MCF 10A (cell line): Measurements from ENCODE around the gene CRYBG1. TPM values are rescaled to one million over a fixed set of nuclear protein-coding genes. Genes with fewer than 3 reads are reported as not detected.

Experiments
- BruUV-seq: library from RNA; stranded (reverse); fragments of 400-500 nt; replicated peaks from 2 replicates; lab custom pipeline; 2021; lab: Mats Ljungman, UMichigan
- CTCF ChIA-PET: fragments of 300-600 bp; sonication (Branson Sonifier 250); formaldehyde crosslinking; extraction: SDS; loops from one replicate; lab custom pipeline; 2021; ENCODE audit warnings: antibody characterized with exemption, inconsistent platforms; lab: Yijun Ruan, JAX
- POLR2A ChIA-PET: fragments of 300-600, 350-650 bp; sonication (Branson Sonifier 250); formaldehyde crosslinking; extraction: SDS; loops from one replicate; lab custom pipeline; 2020; ENCODE audit warnings: antibody characterized with exemption, inconsistent platforms; lab: Yijun Ruan, JAX
- DNase-seq: peaks from one replicate; pipeline ENCODE4 v3.0.0-alpha.2; 2018; ENCODE audit not compliant: unreplicated experiment
- H3K27ac Mint-ChIP-seq: one replicate; pipeline ENCODE4 v1.8.0; 2022; ENCODE audit warnings: mild to moderate bottlenecking, low read depth, mixed read lengths; ENCODE audit not compliant: unreplicated experiment
- H3K27me3 Mint-ChIP-seq: one replicate; pipeline ENCODE4 v1.8.0; 2022; ENCODE audit warnings: mixed read lengths; ENCODE audit not compliant: insufficient read depth, unreplicated experiment
- H3K36me3 Mint-ChIP-seq: one replicate; pipeline ENCODE4 v1.8.0; 2022; ENCODE audit warnings: mild to moderate bottlenecking, moderate library complexity, mixed read lengths; ENCODE audit not compliant: insufficient read depth, unreplicated experiment
- H3K4me1 Mint-ChIP-seq: one replicate; pipeline ENCODE4 v1.8.0; 2022; ENCODE audit warnings: mixed read lengths; ENCODE audit not compliant: insufficient read depth, unreplicated experiment
- H3K4me3 Mint-ChIP-seq: one replicate; pipeline ENCODE4 v1.8.0; 2022; ENCODE audit warnings: mild to moderate bottlenecking, moderate library complexity, mixed read lengths; ENCODE audit not compliant: unreplicated experiment
- H3K9me3 Mint-ChIP-seq: one replicate; pipeline ENCODE4 v1.8.0; 2022; ENCODE audit warnings: mixed read lengths; ENCODE audit not compliant: unreplicated experiment
- intact Hi-C: fragments of 100-400 bp; cut with micrococcal nuclease; formaldehyde crosslinking; loops from 2 replicates; pipeline ENCODE4 v1.14.1; 2022
- total RNA-seq: library from RNA; stranded (reverse); gene quantifications from 2 replicates; pipeline ENCODE4 v1.2.3, GENCODE V29; 2022
- TF ChIP-seq, protein P1 (sequence below): fragments of 200-600 bp; IDR thresholded peaks from one replicate; pipeline ENCODE4 v1.8.0; 2022; ENCODE audit warnings: antibody characterized with exemption, mild to moderate bottlenecking; ENCODE audit not compliant: unreplicated experiment

The CRYBG1 gene
- total RNA-seq, 1 experiment from 2014 or later, result 45.3 TPM

GRCh38 chr6:106490030-106490429 is 129.5 kb downstream of the CRYBG1 start:
- peak overlapping the region; percentile 68 for H3K27ac Mint-ChIP-seq
- no peak overlapping the region for H3K4me3 Mint-ChIP-seq
- peak; percentile 24 for DNase-seq
- BruUV-seq, result no TSS peak
- intact Hi-C loops, result no loop called here
- POLR2A ChIA-PET, result interaction anchor here (0.7 to 3.7 kb wide), 12 partner anchors 12 to 71 kb away, joined by 3 to 46 read pairs (median 5); no protein-coding TSS in a partner anchor
- TF ChIP-seq, protein P1, sequence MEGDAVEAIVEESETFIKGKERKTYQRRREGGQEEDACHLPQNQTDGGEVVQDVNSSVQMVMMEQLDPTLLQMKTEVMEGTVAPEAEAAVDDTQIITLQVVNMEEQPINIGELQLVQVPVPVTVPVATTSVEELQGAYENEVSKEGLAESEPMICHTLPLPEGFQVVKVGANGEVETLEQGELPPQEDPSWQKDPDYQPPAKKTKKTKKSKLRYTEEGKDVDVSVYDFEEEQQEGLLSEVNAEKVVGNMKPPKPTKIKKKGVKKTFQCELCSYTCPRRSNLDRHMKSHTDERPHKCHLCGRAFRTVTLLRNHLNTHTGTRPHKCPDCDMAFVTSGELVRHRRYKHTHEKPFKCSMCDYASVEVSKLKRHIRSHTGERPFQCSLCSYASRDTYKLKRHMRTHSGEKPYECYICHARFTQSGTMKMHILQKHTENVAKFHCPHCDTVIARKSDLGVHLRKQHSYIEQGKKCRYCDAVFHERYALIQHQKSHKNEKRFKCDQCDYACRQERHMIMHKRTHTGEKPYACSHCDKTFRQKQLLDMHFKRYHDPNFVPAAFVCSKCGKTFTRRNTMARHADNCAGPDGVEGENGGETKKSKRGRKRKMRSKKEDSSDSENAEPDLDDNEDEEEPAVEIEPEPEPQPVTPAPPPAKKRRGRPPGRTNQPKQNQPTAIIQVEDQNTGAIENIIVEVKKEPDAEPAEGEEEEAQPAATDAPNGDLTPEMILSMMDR, result no peak
- H3K9me3 Mint-ChIP-seq, result peaks cover 8% of the 10 kb centered on the region
- no peaks in the 10 kb centered on the region for H3K27me3 Mint-ChIP-seq
- H3K4me1 Mint-ChIP-seq, result peaks cover 39% of the 10 kb centered on the region
- peaks cover 8% of the 10 kb centered on the region for H3K36me3 Mint-ChIP-seq
- CTCF ChIA-PET, result interaction anchor here (0.6 kb wide), 1 partner anchor 1011 kb away, joined by 3 read pairs; no protein-coding TSS in a partner anchor

DNA sequence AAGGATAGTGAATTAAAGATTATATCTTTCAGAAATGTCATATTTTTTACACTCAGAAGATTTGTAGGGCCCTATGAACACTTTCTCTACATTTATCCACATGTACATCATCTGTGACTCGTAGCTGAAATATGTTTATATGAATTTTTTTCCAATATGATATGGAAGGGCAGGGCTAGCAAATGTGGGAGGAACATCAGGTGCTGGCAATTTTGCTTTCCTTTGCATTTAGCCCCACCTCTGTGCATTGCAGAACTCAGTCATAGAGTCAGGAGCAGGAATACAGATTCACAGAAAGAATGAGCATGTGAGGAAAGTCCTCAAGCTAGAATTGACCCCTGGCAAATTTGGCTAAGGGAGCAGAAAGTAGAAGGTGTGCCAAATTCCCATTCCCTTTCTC is 129.9 kb downstream of the CRYBG1 start:
- Mint-ChIP-seq H3K27ac (peak overlapping the region; percentile 68), H3K4me1 (peaks cover 43% of the 10 kb centered on the region), H3K4me3 (no peak overlapping the region), H3K36me3 (peaks cover 8% of the 10 kb centered on the region), H3K27me3 (no peaks in the 10 kb centered on the region), H3K9me3 (peaks cover 8% of the 10 kb centered on the region)
- CTCF ChIA-PET, result interaction anchor here (0.6 kb wide), 1 partner anchor 1012 kb away, joined by 3 read pairs; no protein-coding TSS in a partner anchor
- intact Hi-C loops, result no loop called here
- peak; percentile 65 for DNase-seq
- POLR2A ChIA-PET, result interaction anchor here (0.7 to 3.7 kb wide), 12 partner anchors 11 to 71 kb away, joined by 3 to 46 read pairs (median 5); no protein-coding TSS in a partner anchor
- TF ChIP-seq, protein P1, result no peak
- no TSS peak for BruUV-seq

DNA sequence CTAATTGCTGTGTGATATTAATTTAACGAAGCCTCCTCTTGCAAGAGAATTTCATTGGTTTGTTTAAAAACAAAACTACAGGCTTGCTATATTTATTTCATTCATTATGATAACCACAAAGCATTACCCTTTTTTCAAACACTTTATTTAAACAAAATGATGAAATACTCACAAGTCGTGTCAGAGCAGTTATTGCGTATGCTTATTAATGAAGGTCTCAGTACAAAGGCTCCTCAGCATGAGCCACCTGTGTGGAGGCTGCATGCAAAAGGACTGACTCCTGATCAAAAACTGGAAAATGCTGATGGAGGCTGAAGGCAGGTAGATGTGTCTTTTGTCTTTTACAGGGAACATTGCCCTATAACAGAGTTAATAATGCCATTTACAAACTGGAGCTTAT is 130.5 kb downstream of the CRYBG1 start:
- peaks cover 43% of the 10 kb centered on the region for H3K4me1 Mint-ChIP-seq
- no peaks in the 10 kb centered on the region for H3K27me3 Mint-ChIP-seq
- peaks cover 8% of the 10 kb centered on the region for H3K36me3 Mint-ChIP-seq
- peak overlapping the region; percentile 68 for H3K27ac Mint-ChIP-seq
- peak; percentile 38 for DNase-seq
- ChIA-PET CTCF (interaction anchor here (1.1 to 1.2 kb wide), 2 partner anchors 68 to 76 kb away, joined by 3 read pairs; no protein-coding TSS in a partner anchor), POLR2A (interaction anchor here (0.9 to 3.7 kb wide), 7 partner anchors 14 to 55 kb away, joined by 3 to 46 read pairs (median 6); no protein-coding TSS in a partner anchor)
- H3K4me3 Mint-ChIP-seq, result no peak overlapping the region
- TF ChIP-seq, protein P1, result no peak
- H3K9me3 Mint-ChIP-seq, result peaks cover 8% of the 10 kb centered on the region
- no TSS peak for BruUV-seq
- intact Hi-C loops, result no loop called here

DNA sequence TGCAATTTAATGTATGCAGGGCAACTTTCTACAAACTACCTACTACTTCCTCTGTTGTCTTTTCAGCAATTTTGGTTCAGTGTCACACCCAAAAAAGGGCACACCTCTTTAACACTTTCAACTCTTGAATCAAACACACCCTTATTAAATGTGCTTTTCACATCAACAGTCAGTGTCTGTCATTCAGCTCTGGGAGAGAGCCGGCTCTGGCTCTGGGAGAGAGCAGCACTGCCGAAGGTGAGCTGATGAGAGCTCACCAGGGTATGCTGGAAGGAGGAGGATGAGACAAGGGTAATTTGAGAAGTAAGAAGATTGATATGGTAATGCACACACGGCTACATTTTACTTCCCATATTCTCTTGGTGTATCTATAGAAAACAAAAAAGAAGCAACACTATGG is 134.5 kb downstream of the CRYBG1 start:
- H3K9me3 Mint-ChIP-seq, result peaks cover 5% of the 10 kb centered on the region
- H3K4me1 Mint-ChIP-seq, result peaks cover 45% of the 10 kb centered on the region
- TF ChIP-seq, protein P1, result no peak
- H3K4me3 Mint-ChIP-seq, result peak overlapping the region; percentile 15
- peaks cover 14% of the 10 kb centered on the region for H3K36me3 Mint-ChIP-seq
- intact Hi-C loops, result no loop called here
- ChIA-PET POLR2A (interaction anchor here (0.5 to 3.3 kb wide), 13 partner anchors 9 to 533 kb away, joined by 3 to 89 read pairs (median 6); no protein-coding TSS in a partner anchor), CTCF (interaction anchor here (0.6 kb wide), 1 partner anchor 13 kb away, joined by 3 read pairs; no protein-coding TSS in a partner anchor)
- peak overlapping the region; percentile 10 for H3K27ac Mint-ChIP-seq
- BruUV-seq, result no TSS peak
- peak; percentile 43 for DNase-seq
- H3K27me3 Mint-ChIP-seq, result no peaks in the 10 kb centered on the region
